Mucosa of descending colon (tissue), 3 donors: ENCODE results near the gene CA6. TPM values are rescaled to one million over a fixed set of nuclear protein-coding genes. Genes with fewer than 3 reads are reported as not detected.
"Not testable (repeated sequence)": the region's sequence is repeated elsewhere in the genome, so short reads cannot be mapped to it uniquely, and the experiment has no call there.

Source experiments
- ATAC-seq: fragments of 200-7000 bp; cut with Tn5 transposase; one replicate; pipeline ENCODE4 v1.9.1; 2020; ENCODE audit warnings: mild to moderate bottlenecking, moderate library complexity
- DNase-seq, 3 donors: peaks; one replicate each; pipeline ENCODE4 v3.0.0-alpha.2; 2020
- H3K36me3 ChIP-seq: fragments of 200-600 bp; one replicate; pipeline ENCODE4 v1.8.0; 2021; ENCODE audit warnings: low read depth, mild to moderate bottlenecking
- H3K4me1 ChIP-seq: fragments of 200-600 bp; one replicate; pipeline ENCODE4 v1.8.0; 2021; ENCODE audit warnings: low read depth, mild to moderate bottlenecking
- H3K4me3 ChIP-seq: fragments of 200-600 bp; one replicate; pipeline ENCODE4 v1.8.0; 2021; ENCODE audit warnings: mild to moderate bottlenecking
- H3K9me3 ChIP-seq: fragments of 200-600 bp; one replicate; pipeline ENCODE4 v1.8.0; 2021; ENCODE audit warnings: mild to moderate bottlenecking
- CTCF ChIP-seq: fragments of 200-600 bp; IDR thresholded peaks from one replicate; pipeline ENCODE4 v1.8.0; 2022; ENCODE audit warnings: antibody characterized with exemption, mild to moderate bottlenecking
- intact Hi-C, 2 donors: fragments of 100-400 bp; cut with DNase I in 1 of 2; cut with micrococcal nuclease in 1 of 2; formaldehyde crosslinking; loops; one replicate each; pipeline versions ENCODE4 v1.11.0 to v1.11.1; 2022; cut with DNase I, micrococcal nuclease
- total RNA-seq, 3 donors: library from RNA; stranded (reverse); fragmentation: NEBNext Ultra II Directional in 2 of 3; extraction: Animal tissue kit (Norgen Biotek cat#: 25700) in 2 of 3; gene quantifications; one replicate each; pipeline versions ENCODE4 v1.2.1 to v1.2.4, GENCODE V29; 2021 to 2023
- donor health status: DM: no; HTN: no; CAD: no; lungs with moderate emphysema.
- donor health status: DM: no; HTN: no; CAD: no.
- donor health status: DM: no; HTN: yes; CAD: no.

The CA6 gene
- total RNA-seq, 3 donors from 2014 or later, result not detected

DNA sequence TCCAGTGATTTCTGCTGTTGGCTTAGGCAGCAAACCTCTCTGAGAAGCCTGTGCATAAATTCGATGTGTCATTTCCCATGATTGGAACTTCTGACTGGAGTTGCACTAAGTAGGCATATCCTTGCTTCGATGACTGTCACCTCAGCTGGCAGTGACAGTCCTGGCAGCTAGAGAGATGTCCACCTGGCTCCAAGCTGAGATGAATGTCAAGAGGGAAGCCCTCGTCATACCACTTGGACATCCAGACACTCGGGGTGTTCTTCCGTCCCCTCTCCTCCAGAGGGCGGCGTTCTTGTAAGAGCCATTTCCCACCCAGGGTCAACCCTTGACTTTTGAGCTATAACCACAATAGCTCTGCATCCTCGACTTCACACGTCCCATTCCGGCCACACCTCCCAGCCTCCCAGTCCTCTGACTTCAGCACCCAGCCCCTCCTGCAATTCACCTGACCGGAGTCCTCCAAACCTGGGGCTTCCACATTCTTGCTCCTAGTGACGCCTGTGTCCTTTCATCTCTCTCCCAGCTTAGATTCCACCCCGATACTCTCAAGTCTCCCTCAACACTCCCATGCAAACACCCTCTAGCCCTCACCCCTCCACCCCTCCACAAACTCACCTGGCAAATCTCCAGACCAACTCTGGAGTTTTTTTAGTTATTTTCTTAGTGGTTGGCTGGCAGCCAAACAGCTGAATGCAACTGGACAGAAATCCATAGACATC is 17.3 kb downstream of the CA6 start:
- DNase-seq (peak in 2 of 3 donors; percentile 62 to 70), ATAC-seq (peak; percentile 79)
- Histone ChIP-seq H3K36me3 (no peaks in the 10 kb centered on the region), H3K4me3 (no peak overlapping the region), H3K4me1 (no peaks in the 10 kb centered on the region), H3K9me3 (no peaks in the 10 kb centered on the region)
- TF ChIP-seq CTCF, result peak; percentile 12
- intact Hi-C loops, result no loop called here

- Histone ChIP-seq H3K4me3 (no peak overlapping the region), H3K9me3 (no peaks in the 10 kb centered on the region), H3K36me3 (no peaks in the 10 kb centered on the region), H3K4me1 (no peaks in the 10 kb centered on the region)
- DNase-seq, result no peak
- no peak for TF ChIP-seq CTCF
- ATAC-seq, result no peak
- intact Hi-C loops, result no loop called here
These were observed 18.3 kb downstream of the CA6 start for GRCh38 chr1:8963963-8964362.

- TF ChIP-seq CTCF, result no peak
- DNase-seq, result no peak
- H3K4me3 ChIP-seq, result no peak overlapping the region
- no peaks in the 10 kb centered on the region for H3K9me3 ChIP-seq
- intact Hi-C loops, result no loop called here
- H3K4me1 ChIP-seq, result no peaks in the 10 kb centered on the region
- H3K36me3 ChIP-seq, result no peaks in the 10 kb centered on the region
- no peak for ATAC-seq
These were observed 19.6 kb downstream of the CA6 start for GRCh38 chr1:8965121-8965820.

- H3K4me1 ChIP-seq, result no peaks in the 10 kb centered on the region
- no peak for ATAC-seq
- intact Hi-C loops, result no loop called here
- H3K4me3 ChIP-seq, result no peak overlapping the region
- TF ChIP-seq CTCF, result no peak
- no peak for DNase-seq
- H3K9me3 ChIP-seq, result no peaks in the 10 kb centered on the region
- no peaks in the 10 kb centered on the region for H3K36me3 ChIP-seq
These were observed 20.9 kb downstream of the CA6 start for GRCh38 chr1:8966606-8967005.

GRCh38 chr1:8968902-8969301 is 23.2 kb downstream of the CA6 start:
- intact Hi-C loops, DNase-seq, H3K4me1 ChIP-seq, H3K36me3 ChIP-seq, H3K9me3 ChIP-seq, H3K4me3 ChIP-seq, ATAC-seq: not testable (repeated sequence)

- no peak for TF ChIP-seq CTCF
- Histone ChIP-seq H3K4me1 (no peaks in the 10 kb centered on the region), H3K9me3 (no peaks in the 10 kb centered on the region), H3K4me3 (no peak overlapping the region), H3K36me3 (no peaks in the 10 kb centered on the region)
- intact Hi-C loops, result no loop called here
- ATAC-seq, result no peak
- no peak for DNase-seq
These were observed 24.3 kb downstream of the CA6 start for GRCh38 chr1:8969937-8970336.
